Ovary (tissue), 3 donors: ENCODE results near the gene KCTD17.

Experiments used
- CTCF ChIP-seq, 3 donors: fragments of 450-650 bp in 2 of 3; fragments of 200-600 bp in 1 of 3; IDR thresholded peaks; one replicate each; pipeline versions ENCODE4 v1.5.1 to v1.8.0; 2016 to 2022; ENCODE audit warnings: antibody characterized with exemption in 3 of 3, mild to moderate bottlenecking in 1 of 3
- EP300 ChIP-seq: sonication (generic); formaldehyde crosslinking; IDR thresholded peaks from one replicate; pipeline ENCODE4 v1.6.1; 2017; ENCODE audit warnings: antibody characterized with exemption
- donor health status: DM: no; HTN: no; CAD: no.

- TF ChIP-seq CTCF (IDR thresholded peaks at IDR 0.05): no peak
- no peak for TF ChIP-seq EP300
Measured at GRCh38 chr22:37080838-37081237, 29.3 kb downstream of the KCTD17 start.
